Natural killer cell (primary cell): ENCODE results near the gene ANXA11. TPM values are rescaled to one million over a fixed set of nuclear protein-coding genes. Genes with fewer than 3 reads are reported as not detected.

Source experiments
- ATAC-seq, 3 donors: fragments of 150-1000 bp in 2 of 3; fragments of 200-7000 bp in 1 of 3; cut with Tn5 transposase; 1 replicate in 1 of 3; 2 replicates in 2 of 3; pipeline ENCODE4 v1.10.0; 2021; ENCODE audit warnings: mild to moderate bottlenecking in 2 of 3, moderate library complexity in 2 of 3
- DNase-seq, 2 donors: peaks; one replicate each; pipeline versions ENCODE4 v3.0.0 to v3.0.0-alpha.2; 2013 to 2021; ENCODE audit warnings: mixed read lengths in 1 of 2
- H3K27ac ChIP-seq: one replicate; pipeline ENCODE4 v1.5.1; 2013; ENCODE audit warnings: mild to moderate bottlenecking, low read length
- H3K27me3 ChIP-seq: one replicate; pipeline ENCODE4 v1.6.1; 2013; ENCODE audit warnings: low read length; ENCODE audit not compliant: control insufficient read depth, insufficient read depth
- H3K36me3 ChIP-seq: one replicate; pipeline ENCODE4 v1.6.1; 2013; ENCODE audit warnings: low read length; ENCODE audit not compliant: control insufficient read depth, insufficient read depth
- H3K4me1 ChIP-seq: one replicate; pipeline ENCODE4 v1.6.1; 2013; ENCODE audit warnings: low read length; ENCODE audit not compliant: control insufficient read depth, insufficient read depth
- H3K4me3 ChIP-seq: one replicate; pipeline ENCODE4 v1.5.1; 2013; ENCODE audit warnings: low read length
- H3K9me3 ChIP-seq: one replicate; pipeline ENCODE4 v1.6.1; 2013; ENCODE audit warnings: low read length; ENCODE audit not compliant: control insufficient read depth, insufficient read depth
- H3K27ac Mint-ChIP-seq, 2 donors: one replicate each; pipeline ENCODE4 v1.8.0; 2022; ENCODE audit warnings: mild to moderate bottlenecking in 2 of 2, mixed read lengths in 2 of 2, moderate library complexity in 1 of 2
- H3K27me3 Mint-ChIP-seq, 2 donors: one replicate each; pipeline ENCODE4 v1.8.0; 2022; ENCODE audit warnings: low read depth in 2 of 2, mixed read lengths in 2 of 2
- H3K36me3 Mint-ChIP-seq: one replicate; pipeline ENCODE4 v1.8.0; 2022; ENCODE audit warnings: mixed read lengths
- H3K4me1 Mint-ChIP-seq, 2 donors: one replicate each; pipeline ENCODE4 v1.8.0; 2022; ENCODE audit warnings: mixed read lengths in 2 of 2
- H3K4me3 Mint-ChIP-seq: one replicate; pipeline ENCODE4 v1.8.0; 2022; ENCODE audit warnings: mild to moderate bottlenecking, moderate library complexity, mixed read lengths
- H3K9me3 Mint-ChIP-seq, 2 donors: one replicate each; pipeline ENCODE4 v1.8.0; 2022; ENCODE audit warnings: mixed read lengths in 2 of 2
- CTCF ChIP-seq: fragments of 200-600 bp; IDR thresholded peaks from one replicate; pipeline ENCODE4 v1.8.0; 2022; ENCODE audit warnings: antibody characterized with exemption
- WGBS: methylation state at CpG from one replicate; pipeline ENCODE4 v1.1.7; 2013; ENCODE audit warnings: missing lambda C conversion rate; ENCODE audit not compliant: insufficient coverage; 5-methylcytosine and 5-hydroxymethylcytosine counted together
- intact Hi-C: fragments of 100-400 bp; cut with micrococcal nuclease; formaldehyde crosslinking; loops from one replicate; pipeline ENCODE4 v1.14.2; 2022
- total RNA-seq, 4 donors: library from RNA; stranded (reverse); fragments of 120-200 nt in 1 of 4; gene quantifications; one replicate each; pipeline versions ENCODE4 v1.2.3 to v1.2.4, GENCODE V29; 2013 to 2022

ANXA11 gene
- total RNA-seq, 3 donors from 2014 or later (not counting 1 experiment from before 2014, with no cell fraction given) = 213 to 264 (median 245) TPM

DNA sequence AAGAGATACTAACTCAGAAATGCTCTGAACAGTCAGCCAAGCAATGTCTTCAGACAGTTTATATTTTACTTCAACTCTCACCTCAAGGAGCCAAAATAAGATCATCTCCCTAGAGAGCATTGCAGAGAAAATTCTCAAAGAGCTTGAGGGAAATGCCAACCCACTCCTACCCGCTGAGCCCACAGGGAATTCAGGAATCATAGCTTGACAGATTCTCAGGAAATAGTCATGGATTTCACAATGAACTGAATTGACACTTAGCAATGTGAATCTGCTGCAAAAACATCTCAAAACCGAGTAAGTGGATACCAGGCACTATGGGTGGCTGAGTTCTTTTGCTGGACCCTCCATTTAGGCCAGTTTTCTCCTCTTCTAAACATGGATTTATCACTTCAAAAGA is 82.6 kb downstream of the ANXA11 start:
- Histone ChIP-seq H3K9me3 (no peaks in the 10 kb centered on the region), H3K4me3 (no peak overlapping the region), H3K36me3 (no peaks in the 10 kb centered on the region), H3K4me1 (no peaks in the 10 kb centered on the region), H3K27ac (no peak overlapping the region), H3K27me3 (no peaks in the 10 kb centered on the region)
- no peak for DNase-seq
- no peaks in the 10 kb centered on the region for H3K9me3 Mint-ChIP-seq
- no peak for TF ChIP-seq CTCF
- no peak overlapping the region for H3K27ac Mint-ChIP-seq
- no peaks in the 10 kb centered on the region for H3K36me3 Mint-ChIP-seq
- no peak overlapping the region for H3K4me3 Mint-ChIP-seq
- intact Hi-C loops = no loop called here
- H3K4me1 Mint-ChIP-seq = no peaks in the 10 kb centered on the region
- H3K27me3 Mint-ChIP-seq = peaks cover 15 to 27% of the 10 kb centered on the region in 2 donors
- WGBS = 72% methylated on average over 2 of the region's 2 CpGs
- ATAC-seq = no peak

DNA sequence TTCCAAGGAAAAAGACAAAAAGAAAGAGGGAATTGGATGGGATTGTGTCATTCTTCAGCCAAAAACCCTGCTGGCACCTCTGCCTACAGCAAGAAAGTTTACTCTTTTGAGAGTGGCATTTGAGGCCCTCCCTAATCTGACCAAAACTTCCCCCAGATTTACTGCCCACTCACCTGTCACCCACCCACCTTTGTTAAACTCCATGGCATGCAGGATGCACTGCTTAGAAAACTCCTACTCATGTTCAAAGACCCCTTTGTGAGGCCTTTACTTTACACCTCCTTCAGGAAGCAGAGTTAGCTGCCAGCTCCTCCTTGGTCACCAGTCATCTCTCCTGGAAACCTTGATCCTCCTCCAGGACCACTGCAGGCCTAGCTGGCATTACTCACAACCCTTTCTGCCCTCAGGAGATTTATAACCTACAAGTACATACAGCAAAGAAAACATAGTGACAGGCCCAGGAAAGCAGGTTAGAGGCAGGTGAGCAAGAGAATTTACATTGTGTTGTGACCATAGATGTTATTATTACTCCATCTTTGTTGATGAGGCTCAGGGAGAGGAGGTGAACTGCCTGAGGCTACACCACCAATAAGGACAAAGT is 83.1 kb downstream of the ANXA11 start:
- no peak for TF ChIP-seq CTCF
- no peaks in the 10 kb centered on the region for H3K36me3 Mint-ChIP-seq
- intact Hi-C loops = no loop called here
- no peaks in the 10 kb centered on the region for H3K4me1 Mint-ChIP-seq
- ATAC-seq = no peak
- Histone ChIP-seq H3K9me3 (no peaks in the 10 kb centered on the region), H3K27me3 (no peaks in the 10 kb centered on the region), H3K4me1 (no peaks in the 10 kb centered on the region), H3K4me3 (no peak overlapping the region), H3K27ac (no peak overlapping the region), H3K36me3 (no peaks in the 10 kb centered on the region)
- no peak overlapping the region for H3K4me3 Mint-ChIP-seq
- DNase-seq = no peak
- no peak overlapping the region for H3K27ac Mint-ChIP-seq
- peaks cover 15 to 27% of the 10 kb centered on the region in 2 donors for H3K27me3 Mint-ChIP-seq
- H3K9me3 Mint-ChIP-seq = no peaks in the 10 kb centered on the region

- no peak for TF ChIP-seq CTCF
- Histone ChIP-seq H3K27me3 (no peaks in the 10 kb centered on the region), H3K4me3 (no peak overlapping the region), H3K27ac (no peak overlapping the region), H3K9me3 (no peaks in the 10 kb centered on the region), H3K4me1 (no peaks in the 10 kb centered on the region), H3K36me3 (no peaks in the 10 kb centered on the region)
- no peaks in the 10 kb centered on the region for H3K9me3 Mint-ChIP-seq
- no peak overlapping the region for H3K4me3 Mint-ChIP-seq
- 95% methylated on average over 3 of the region's 4 CpGs for WGBS
- no peaks in the 10 kb centered on the region for H3K4me1 Mint-ChIP-seq
- DNase-seq (no peak), ATAC-seq (no peak)
- no peak overlapping the region for H3K27ac Mint-ChIP-seq
- peaks cover 7 to 21% of the 10 kb centered on the region in 2 donors for H3K27me3 Mint-ChIP-seq
- intact Hi-C loops = no loop called here
- H3K36me3 Mint-ChIP-seq = no peaks in the 10 kb centered on the region
These were observed 86.7 kb downstream of the ANXA11 start for GRCh38 chr10:80118669-80119068.

DNA sequence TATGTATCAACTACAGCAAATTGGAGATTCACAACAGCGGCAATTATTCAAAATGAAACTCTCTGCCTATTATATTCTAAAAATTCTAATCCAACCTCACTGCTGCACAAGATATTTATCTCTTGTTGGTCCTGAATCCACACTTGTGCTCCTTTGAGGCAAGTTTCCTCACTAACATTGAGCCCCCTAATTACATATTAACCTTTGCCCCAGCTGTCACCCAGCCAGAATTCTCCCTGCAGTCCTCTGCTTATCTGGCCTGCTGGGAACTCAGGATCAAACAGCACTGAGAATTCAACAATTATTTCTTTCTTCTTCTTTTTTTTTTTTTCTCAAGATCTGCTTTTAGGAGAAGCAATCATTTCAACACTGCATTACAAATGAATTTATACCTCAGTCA is 94.4 kb downstream of the ANXA11 start:
- ATAC-seq (no peak), DNase-seq (no peak)
- Histone ChIP-seq H3K4me1 (no peaks in the 10 kb centered on the region), H3K27me3 (no peaks in the 10 kb centered on the region), H3K36me3 (no peaks in the 10 kb centered on the region), H3K4me3 (no peak overlapping the region), H3K9me3 (peaks cover 15% of the 10 kb centered on the region), H3K27ac (no peak overlapping the region)
- WGBS = 89% methylated on average over 1 of the region's 1 CpG
- H3K36me3 Mint-ChIP-seq = peaks cover 18% of the 10 kb centered on the region
- H3K9me3 Mint-ChIP-seq = peaks cover 4 to 13% of the 10 kb centered on the region in 2 donors
- no peak overlapping the region for H3K4me3 Mint-ChIP-seq
- H3K4me1 Mint-ChIP-seq = no peaks in the 10 kb centered on the region
- no peaks in the 10 kb centered on the region for H3K27me3 Mint-ChIP-seq
- no peak for TF ChIP-seq CTCF
- intact Hi-C loops = no loop called here
- H3K27ac Mint-ChIP-seq = no peak overlapping the region
